ENCODE data around the gene FN1.
"Not testable (repeated sequence)": the region's sequence is repeated elsewhere in the genome, so short reads cannot be mapped to it uniquely, and the experiment has no call there.

The FN1 gene

DNA sequence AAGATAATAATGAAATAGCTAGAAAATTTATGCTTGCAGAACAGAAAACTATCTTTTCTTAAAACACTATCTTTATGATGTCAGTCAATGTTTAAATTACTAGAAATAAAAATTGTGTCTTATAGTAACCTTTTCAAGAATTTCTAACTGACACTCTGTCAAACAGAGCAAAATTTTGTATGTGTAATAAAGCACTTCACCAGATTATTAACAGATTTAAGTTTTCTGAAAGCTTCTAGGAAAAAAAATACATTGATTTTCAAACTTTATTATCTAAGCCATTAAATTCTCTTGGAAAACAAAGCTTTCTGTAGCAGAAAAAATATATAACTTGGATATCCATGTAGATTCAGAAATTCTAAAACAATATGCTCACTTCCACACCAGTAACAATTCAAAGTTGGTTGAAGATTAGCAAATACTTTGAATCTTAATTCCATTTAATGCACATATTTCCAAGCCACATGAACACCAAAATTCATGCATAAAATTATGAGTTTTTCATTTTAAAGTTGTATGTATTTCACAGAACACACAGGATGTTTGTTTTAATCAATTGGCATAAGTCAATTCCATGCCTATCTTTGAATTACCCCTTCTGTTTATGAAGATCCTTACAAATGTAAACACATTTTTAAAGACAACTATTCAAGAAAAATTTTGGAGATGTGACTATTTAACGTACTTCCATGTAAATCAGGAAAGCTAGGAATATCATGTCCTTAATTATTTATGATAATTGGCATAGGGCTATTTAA lies 19.9 kb downstream of the FN1 start:
- no peak for TF ChIP-seq JUND (IDR thresholded peaks at IDR 0.05; ENCODE audit: low read depth)
- in situ Hi-C loops (cut with HindIII; ENCODE audit: low pct_unique_long_range_greater_than_20kb, low sequenced_read_pairs), result no loop called here
- DNase-seq (ENCODE audit: low read depth in 1 of 2, low spot score in 1 of 2), result no peak

DNA sequence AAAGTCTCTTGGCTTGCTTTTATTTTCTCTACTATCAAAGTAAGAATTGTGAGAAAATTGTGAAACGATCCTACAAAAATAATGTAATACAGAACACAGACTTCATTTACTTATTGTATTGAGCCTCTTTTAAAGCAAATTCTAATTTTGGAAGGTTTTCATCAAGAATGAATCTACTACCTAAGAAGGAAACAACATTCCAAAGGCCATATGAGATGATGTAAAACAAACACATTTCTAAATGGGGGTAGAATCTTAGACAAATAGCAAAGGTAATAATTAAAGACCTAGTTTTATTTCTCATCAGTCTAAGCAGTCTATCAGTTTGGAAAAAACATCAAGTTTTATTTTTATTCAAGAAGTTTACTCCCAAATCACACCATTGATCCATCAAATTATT lies 20.6 kb downstream of the FN1 start:
- DNase-seq (ENCODE audit: low read depth in 1 of 2, low spot score in 1 of 2), result no peak
- in situ Hi-C loops (cut with HindIII; ENCODE audit: low pct_unique_long_range_greater_than_20kb, low sequenced_read_pairs), result no loop called here
- TF ChIP-seq JUND (IDR thresholded peaks at IDR 0.05; ENCODE audit: low read depth), result no peak

DNA sequence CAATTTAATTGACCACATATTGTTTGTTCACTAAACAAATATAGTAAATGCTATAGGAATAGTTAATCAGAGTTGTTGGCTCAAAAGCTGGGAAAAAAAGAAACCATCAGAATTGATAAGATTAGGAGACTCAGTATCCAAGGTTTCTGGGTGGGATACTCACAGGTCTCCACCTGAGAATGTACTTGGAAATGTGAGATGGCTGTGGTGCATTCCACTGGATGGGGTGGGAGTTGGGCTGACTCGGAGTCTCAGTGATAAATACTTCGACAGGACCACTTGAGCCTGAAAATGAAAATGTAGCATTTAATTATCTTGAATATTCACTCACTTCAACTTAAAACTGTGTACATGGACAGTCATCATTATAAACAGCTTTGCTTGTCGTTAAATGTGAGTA lies 21.2 kb downstream of the FN1 start:
- in situ Hi-C loops (cut with HindIII; ENCODE audit: low pct_unique_long_range_greater_than_20kb, low sequenced_read_pairs), result no loop called here
- no peak for DNase-seq (ENCODE audit: low read depth in 1 of 2, low spot score in 1 of 2)
- no peak for TF ChIP-seq JUND (IDR thresholded peaks at IDR 0.05; ENCODE audit: low read depth)

DNA sequence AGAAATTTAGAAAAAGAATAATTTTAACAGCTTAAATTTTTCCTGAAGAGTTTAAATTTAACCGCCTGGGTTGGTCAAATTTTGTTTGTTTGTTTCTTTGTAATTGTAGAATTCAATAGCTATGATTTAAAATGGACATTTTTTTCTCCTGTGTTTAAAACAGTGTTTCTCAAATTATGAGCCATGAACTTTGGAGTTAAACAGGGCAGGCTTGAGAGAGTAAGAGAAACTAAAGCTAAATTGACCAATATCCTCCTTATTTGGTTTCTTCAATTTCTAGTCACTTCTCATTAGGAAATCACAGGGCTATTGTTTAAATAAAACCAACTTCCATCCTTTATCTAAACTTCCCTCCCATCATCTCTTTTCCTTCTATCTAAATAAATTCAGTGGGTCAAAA lies 21.9 kb downstream of the FN1 start:
- in situ Hi-C loops (cut with HindIII; ENCODE audit: low pct_unique_long_range_greater_than_20kb, low sequenced_read_pairs), result no loop called here
- no peak for TF ChIP-seq JUND (IDR thresholded peaks at IDR 0.05; ENCODE audit: low read depth)
- DNase-seq (ENCODE audit: low read depth in 1 of 2, low spot score in 1 of 2), result no peak

DNA sequence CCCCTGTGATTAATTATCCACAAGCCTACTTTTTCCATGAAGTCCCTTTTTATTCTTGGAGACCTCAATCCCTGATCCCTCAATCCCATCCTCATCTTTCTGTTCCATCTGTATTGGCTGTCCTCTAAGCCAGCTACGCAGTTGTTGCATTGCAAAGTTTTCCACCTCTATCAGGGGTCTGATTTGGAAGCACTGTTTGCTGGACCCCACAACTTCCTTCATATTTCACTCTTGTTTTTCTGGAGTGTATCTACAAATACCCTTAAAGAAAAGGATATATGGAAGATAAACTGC lies 22.4 kb downstream of the FN1 start:
- in situ Hi-C loops (cut with HindIII; ENCODE audit: low pct_unique_long_range_greater_than_20kb, low sequenced_read_pairs), result no loop called here
- no peak for DNase-seq (ENCODE audit: low read depth in 1 of 2, low spot score in 1 of 2)

DNA sequence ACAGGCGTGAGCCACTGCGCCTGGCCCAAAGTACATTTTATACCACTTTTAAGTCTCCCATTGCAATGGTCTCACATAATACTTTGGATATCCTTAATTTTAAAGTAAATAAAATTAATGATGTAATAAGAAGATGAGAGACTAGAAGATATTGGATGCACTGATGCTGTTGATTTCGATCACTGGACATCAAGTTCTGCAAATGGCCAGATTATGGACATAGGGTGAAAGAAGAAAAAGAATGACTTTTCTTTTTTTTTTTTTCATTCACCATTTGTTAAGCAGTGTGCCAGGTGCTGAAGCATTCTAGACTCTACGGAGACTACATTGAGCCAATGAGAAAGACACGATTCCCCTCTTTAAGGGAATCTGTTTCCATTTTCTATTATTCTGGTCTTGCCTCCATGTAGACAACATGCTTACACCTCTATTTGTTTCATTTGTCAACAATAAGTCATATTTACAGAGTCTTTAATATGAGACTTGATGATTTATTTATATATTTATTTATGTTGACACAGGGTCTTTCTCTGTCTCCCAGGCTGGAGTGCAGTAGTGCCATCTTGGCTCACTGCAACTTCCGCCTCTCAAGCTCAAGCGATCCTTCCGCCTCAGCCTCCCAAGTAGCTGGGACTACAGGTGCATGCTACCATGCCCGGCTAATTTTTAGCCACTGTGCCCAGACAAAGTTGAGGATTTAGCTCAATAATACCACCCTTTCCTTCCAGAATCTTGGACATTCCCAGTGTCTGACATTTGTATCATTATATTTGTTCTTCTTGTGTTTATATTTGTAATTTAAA lies 23.7 kb downstream of the FN1 start:
- in situ Hi-C loops (cut with HindIII; ENCODE audit: low pct_unique_long_range_greater_than_20kb, low sequenced_read_pairs), result no loop called here
- no peak for DNase-seq (ENCODE audit: low read depth in 1 of 2, low spot score in 1 of 2)
- no peak for TF ChIP-seq JUND (IDR thresholded peaks at IDR 0.05; ENCODE audit: low read depth)

More for the DNA sequence above, 22.4 kb downstream of the FN1 start:
- no peak for TF ChIP-seq JUND (IDR thresholded peaks at IDR 0.05; ENCODE audit: low read depth)

DNA sequence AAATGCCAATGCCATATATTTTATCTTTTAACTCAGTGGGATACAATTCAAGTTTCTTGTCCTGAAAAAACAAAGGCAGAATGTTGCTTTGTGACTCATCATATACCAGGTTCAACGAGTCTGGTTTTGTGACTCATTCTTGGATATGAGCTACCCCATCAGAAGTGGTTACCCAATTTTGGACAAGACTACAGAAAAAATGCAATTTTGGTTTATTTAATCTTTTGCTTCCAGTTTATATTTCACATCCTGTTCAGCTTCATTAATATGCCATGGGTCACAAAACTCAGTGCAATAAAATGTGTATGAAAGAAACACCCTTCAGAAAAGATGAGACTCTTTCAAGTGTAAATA lies 25.0 kb downstream of the FN1 start:
- in situ Hi-C loops (cut with HindIII; ENCODE audit: low pct_unique_long_range_greater_than_20kb, low sequenced_read_pairs), result no loop called here
- no peak for DNase-seq (ENCODE audit: low read depth in 1 of 2, low spot score in 1 of 2)
- TF ChIP-seq JUND (IDR thresholded peaks at IDR 0.05; ENCODE audit: low read depth), result no peak

DNA sequence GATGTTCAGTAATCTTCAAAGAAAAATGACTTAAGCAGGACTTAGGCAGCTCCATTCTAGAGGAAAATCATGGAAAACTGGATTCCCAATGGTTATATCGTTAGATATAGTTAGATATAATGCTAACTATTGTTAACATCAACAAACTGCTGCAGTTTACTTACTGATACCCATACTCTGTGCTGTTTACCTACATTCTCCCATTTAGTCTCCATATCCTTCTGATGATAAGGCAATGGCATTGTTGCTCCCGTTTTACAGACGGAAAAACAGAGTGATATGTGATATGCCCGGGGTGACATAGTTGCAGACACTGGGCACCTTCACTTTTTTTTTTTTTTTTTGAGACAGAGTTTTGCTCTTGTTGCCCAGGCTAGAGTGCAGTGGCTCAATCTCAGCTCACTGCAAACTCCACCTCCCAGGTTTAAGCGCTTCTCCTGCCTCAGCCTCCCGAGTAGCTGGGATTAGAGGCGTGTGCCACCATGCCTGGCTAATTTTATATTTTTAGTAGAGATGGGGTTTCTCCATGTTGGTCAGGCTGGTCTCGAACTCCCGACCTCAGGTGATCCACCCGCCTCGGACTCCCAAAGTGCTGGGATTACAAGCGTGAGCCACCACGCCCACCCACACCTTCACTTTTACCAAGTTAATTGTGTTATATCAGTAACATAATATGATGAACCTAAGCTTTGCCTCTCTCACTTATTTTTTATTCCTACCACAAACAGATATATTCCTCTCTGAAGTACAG lies 25.5 kb downstream of the FN1 start:
- in situ Hi-C loops (cut with HindIII; ENCODE audit: low pct_unique_long_range_greater_than_20kb, low sequenced_read_pairs); DNase-seq (ENCODE audit: low read depth in 1 of 2, low spot score in 1 of 2): not testable (repeated sequence)

DNA sequence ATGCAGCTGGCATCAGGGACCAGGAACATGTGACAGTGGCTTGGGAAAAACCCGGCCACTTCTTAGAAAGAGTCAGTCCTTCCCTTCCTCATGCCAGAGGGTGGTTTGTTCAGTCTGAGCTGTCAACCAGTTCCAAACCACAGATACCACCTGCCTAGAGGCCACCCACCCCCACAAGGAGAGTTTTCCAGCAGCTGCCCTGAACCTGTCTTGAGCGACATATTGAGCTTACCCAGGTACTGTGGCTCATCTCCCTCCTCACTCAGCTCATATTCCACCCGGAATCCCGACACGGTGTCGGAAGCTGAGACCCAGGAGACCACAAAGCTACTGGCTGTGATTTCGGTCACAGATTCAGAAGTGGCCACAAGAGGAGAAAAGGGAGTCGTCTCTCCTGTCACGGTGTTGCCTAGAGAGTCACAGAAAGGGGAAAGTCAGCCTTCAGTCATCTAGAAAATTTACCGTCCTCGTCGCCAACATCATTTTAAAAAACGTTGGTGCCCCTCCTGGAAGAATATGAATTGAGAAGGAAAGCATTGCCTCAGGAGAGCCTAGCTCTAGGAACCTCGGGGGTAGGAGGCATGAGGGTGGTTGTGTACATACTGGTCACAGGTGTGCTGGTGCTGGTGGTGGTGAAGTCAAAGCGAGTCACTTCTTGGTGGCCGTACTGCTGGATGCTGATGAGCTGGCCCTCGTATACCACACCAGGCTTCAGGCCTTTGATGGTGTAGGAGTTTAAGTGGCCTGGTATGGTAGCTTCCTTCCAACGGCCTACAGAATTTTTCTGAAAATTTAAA lies 26.3 kb downstream of the FN1 start:
- TF ChIP-seq JUND (IDR thresholded peaks at IDR 0.05; ENCODE audit: low read depth), result no peak
- no peak for DNase-seq (ENCODE audit: low read depth in 1 of 2, low spot score in 1 of 2)
- in situ Hi-C loops (cut with HindIII; ENCODE audit: low pct_unique_long_range_greater_than_20kb, low sequenced_read_pairs), result no loop called here

DNA sequence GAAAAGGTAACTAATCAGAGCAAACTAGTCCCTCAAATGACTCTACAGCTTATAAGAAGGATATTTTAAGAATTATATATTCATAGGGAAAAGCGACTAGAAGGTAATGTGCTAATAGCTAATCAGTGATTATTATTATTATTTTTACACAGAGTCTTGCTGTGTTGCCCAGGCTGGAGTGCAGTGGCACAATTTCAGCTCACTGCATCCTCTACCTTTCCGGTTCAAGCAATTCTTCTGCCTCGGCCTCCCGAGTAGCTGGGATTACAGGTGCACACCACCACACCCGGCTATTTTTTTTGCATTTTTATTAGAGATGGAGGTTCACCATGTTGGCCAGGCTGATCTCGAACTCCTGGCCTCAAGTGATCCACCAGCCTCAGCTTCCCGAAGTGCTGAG lies 27.4 kb downstream of the FN1 start:
- DNase-seq (ENCODE audit: low read depth in 1 of 2, low spot score in 1 of 2); in situ Hi-C loops (cut with HindIII; ENCODE audit: low pct_unique_long_range_greater_than_20kb, low sequenced_read_pairs): not testable (repeated sequence)

DNA sequence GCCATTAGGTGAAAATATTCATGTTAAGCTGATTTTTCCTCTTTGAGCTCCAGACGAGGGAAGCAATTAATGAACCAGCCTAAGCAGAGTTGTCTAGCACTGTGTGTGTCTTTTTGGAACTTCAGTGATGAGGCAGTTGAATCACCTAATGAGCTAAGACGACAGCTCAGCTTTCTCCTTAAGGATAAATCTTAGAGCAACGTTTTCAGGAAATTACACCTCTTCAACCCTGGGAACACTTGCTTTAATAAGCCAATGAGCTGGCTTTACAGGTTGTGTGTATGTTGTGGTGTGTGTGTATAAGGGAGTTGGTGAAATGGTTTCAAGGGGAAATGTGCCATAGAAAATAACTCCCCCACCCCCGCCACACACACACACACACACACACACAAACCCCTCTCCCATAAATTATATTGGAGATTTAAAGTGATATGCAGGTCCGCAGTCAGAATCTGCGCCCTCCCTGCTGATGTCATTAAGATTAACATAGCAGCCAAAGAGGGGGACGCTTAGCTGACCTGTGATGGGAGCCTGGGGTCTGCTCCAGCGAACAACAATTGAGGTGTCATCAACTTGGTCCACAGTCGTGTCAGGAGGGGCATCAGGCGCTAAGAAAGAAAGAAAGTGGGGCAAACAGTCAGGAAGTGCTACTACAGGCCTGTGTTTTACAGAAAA lies 28.1 kb downstream of the FN1 start:
- in situ Hi-C loops (cut with HindIII; ENCODE audit: low pct_unique_long_range_greater_than_20kb, low sequenced_read_pairs), result no loop called here
- no peak for DNase-seq (ENCODE audit: low read depth in 1 of 2, low spot score in 1 of 2)
- no peak for TF ChIP-seq JUND (IDR thresholded peaks at IDR 0.05; ENCODE audit: low read depth)

DNA sequence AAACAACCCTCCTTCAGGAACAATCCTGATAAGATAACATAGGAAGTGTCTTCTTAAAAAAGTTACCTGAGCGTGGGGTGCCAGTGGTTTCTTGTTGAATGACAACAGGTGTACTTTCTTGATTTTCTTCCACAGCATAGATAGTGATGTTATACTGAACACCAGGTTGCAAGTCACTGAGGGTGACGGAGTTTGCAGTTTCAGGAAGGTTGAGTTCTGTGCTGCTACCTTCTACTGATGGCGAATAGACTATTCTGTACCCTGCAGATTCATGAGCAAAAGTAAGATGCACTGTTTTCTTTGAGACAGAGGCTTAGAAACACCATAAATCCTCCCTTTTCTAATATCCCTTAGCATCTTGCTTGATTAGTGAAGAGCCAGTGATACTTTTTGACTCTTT lies 28.8 kb downstream of the FN1 start:
- no peak for TF ChIP-seq JUND (IDR thresholded peaks at IDR 0.05; ENCODE audit: low read depth)
- DNase-seq (ENCODE audit: low read depth in 1 of 2, low spot score in 1 of 2), result no peak
- in situ Hi-C loops (cut with HindIII; ENCODE audit: low pct_unique_long_range_greater_than_20kb, low sequenced_read_pairs), result no loop called here
